Measurements from ENCODE around the gene JUP. TPM values are rescaled to one million over a fixed set of nuclear protein-coding genes. Genes with fewer than 3 reads are reported as not detected.

JUP gene
- 90.4 to 127 TPM (median 110 TPM) in 5 replicates for total RNA-seq (2022; extraction: Qiagen RNA extraction; ENCODE audit: low read depth)

DNA sequence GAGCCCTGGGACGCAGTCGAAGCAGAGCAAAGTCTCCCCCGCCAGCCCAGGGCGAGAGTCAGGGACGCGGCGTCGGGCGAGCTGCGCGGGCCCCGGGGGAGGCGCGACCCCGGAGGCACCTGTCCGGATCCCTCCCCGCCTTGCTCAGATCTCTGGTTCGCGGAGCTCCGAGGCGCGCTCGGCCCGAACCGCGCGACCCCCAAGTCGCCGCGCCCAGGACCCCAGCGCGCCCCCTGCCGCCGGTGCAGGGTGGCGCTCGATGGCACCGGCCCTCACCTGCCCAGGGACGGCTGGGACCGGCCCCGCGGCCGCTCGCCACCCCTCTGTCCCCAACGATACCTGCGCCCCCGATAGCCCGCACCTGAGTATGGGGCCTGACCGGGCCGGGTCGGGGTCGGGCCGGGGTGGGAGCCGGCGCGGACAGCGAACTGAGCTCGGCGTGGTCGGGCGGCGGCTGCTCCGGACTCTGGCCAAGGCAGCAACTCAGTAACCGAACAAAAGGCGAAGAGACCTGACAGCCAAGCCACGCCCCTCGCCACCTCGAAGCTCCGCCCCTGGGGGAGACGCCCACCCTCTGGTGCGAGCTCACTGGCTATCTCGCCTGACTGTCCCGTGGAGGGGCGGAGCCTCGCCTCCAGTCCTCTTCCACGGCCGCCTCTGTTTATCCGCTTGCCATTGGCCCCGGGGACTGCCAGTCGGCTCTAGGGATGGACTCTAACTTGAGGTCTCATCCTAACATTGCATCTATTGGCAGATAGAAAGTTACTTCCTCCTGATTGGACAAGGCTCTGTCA lies at the start of gene JUP:
TSS of gene JUP (minus strand) at position 485 of the 794 bp plus-strand sequence. CDS start 14,857 bp downstream, outside the sequence.

DNA sequence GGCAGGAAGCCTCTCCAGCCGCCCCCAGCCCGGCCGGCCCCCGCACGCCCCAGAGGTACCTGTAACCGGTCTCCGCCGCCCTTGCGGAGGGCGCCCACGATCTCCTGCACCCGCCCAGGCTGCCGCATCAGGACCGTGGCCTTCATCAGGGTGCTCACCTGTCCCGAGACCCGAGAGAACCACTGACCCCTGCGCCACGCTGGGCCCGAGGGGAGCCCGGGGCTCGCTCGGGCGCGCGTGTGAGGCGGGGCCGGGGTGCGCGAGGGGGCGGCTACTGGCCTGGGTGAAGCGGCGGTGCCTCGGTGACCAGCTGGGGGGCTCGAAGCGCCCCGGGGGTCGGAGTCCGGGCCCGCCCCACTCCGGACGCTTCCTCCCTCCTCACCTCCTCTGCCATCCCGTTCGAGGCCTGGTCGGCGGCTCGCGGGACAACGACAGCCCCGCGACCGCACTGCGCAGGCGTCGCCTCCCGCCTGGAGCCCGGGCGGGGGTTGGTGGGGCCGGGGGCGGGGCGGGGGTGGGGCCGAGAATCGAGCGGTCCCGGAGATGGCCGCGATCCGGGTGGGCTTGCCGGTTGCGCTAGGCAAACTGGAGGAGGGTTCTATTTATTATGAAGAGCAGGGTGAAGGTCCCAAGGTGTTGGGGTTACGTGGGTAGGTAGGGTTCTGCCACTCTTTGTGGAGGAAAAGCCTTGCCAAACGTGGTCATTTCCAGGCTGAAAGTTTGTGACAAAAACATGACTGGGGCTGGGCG lies 49.5 kb upstream of the JUP start, which contains the start of gene NT5C3B:
TSS of gene NT5C3B (minus strand) at position 433 of the 750 bp plus-strand sequence. CDS start at position 394, 39 bp downstream.

DNA sequence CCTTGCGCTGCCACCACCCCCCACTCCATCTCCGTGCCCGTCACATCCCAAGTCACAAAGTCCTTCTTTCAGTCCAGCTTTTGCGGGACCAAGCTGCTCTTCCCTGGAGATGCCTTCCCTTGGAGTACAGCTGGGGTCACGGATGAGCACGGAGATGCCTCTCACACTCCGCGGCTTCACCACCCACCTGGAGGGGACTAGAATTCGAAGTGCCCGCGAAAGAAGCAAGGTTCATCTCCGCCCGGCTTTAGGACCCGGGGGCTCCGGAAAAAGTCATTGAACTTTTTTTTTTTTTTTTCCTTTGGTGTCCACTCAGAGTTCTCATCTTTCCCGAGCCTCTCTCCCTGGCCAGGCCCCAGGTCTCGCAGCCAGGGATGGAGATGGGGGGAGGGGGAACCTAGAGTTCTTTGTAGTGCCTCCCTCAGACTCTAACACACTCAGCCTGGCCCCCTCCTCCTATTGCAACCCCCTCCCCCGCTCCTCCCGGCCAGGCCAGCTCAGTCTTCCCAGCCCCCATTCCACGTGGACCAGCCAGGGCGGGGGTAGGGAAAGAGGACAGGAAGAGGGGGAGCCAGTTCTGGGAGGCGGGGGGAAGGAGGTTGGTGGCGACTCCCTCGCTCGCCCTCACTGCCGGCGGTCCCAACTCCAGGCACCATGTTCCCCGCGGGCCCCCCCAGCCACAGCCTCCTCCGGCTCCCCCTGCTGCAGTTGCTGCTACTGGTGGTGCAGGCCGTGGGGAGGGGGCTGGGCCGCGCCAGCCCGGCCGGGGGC lies 26.1 kb upstream of the JUP start, which contains the start of gene FKBP10:
TSS of gene FKBP10 (plus strand) at position 624 of the 771 bp plus-strand sequence. CDS start at position 655, 31 bp downstream.

GRCh38 chr17:41811549-41812380 lies 25.3 kb upstream of the JUP start, which contains the start of gene P3H4:
TSS of gene P3H4 (minus strand) at chr17:41811949. CDS start at chr17:41811915, 34 bp downstream.

GRCh38 chr17:41734139-41734948 lies 52.2 kb downstream of the JUP start, which contains the start of gene HAP1:
TSS of gene HAP1 (minus strand) at chr17:41734643. CDS start at chr17:41734634, 9 bp downstream.

DNA sequence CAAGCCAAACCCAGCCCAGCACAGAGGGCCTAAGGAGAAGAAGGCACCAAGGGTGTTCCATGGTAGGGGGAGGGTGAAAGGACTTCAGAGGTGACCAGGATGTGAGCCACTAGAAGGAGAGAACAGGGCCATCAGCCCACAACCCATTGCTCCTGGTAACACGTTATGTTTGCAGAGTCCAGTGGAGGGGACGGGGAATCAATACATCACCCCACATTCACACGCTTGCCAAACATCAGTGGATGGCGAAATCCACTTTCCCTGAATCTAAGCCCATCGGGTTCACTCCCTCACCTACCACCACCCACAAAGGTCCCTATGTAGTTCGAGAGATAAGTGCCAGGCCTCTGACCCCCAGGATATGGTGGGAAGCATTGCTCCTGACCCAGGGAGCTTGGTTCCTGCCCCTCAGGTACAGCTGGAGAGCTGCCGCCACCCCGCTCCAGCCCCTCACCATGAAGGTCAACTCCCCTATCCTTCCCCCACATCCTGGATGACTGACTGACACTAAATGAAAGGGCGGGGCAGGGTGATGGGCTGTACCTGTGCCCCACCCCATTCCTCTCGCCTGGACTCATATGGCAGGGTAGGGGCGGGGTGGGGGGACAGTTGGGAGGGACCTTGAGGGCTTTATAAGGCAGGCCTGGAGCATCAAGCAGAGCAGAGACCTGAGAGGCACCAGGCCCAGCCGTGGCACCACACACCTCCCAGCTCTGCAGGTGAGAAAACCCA lies 74.7 kb downstream of the JUP start, which contains the start of gene GAST:
TSS of gene GAST (plus strand) at position 663 of the 732 bp plus-strand sequence. CDS start 3,106 bp downstream, outside the sequence.

Other genes starting within 250 kb of the JUP start
- not detected in 5 replicates for gene KRT9, start 214.7 kb downstream of the JUP start, total RNA-seq (2022; extraction: Qiagen RNA extraction; ENCODE audit: low read depth)
- 0.08 to 0.36 TPM (median 0.15 TPM) in 4 of 5 replicates, not detected in the other for gene KRT14, start 199.8 kb downstream of the JUP start, total RNA-seq (2022; extraction: Qiagen RNA extraction; ENCODE audit: low read depth)
- gene KRT16, start 173.9 kb downstream of the JUP start, total RNA-seq (2022; extraction: Qiagen RNA extraction; ENCODE audit: low read depth): 0.27 to 0.88 TPM (median 0.77 TPM) in 5 replicates
- gene KRT17, start 162.1 kb downstream of the JUP start, total RNA-seq (2022; extraction: Qiagen RNA extraction; ENCODE audit: low read depth): 0.81 to 1.3 TPM (median 0.97 TPM) in 5 replicates
- gene EIF1, start 97.8 kb downstream of the JUP start, total RNA-seq (2022; extraction: Qiagen RNA extraction; ENCODE audit: low read depth): 1,132 to 1,691 TPM (median 1,434 TPM) in 5 replicates
- gene GAST, start 74.4 kb downstream of the JUP start, total RNA-seq (2022; extraction: Qiagen RNA extraction; ENCODE audit: low read depth): 0.23 to 0.57 TPM (median 0.26 TPM) in 3 of 5 replicates, not detected in the others
- gene HAP1, start 52.1 kb downstream of the JUP start, total RNA-seq (2022; extraction: Qiagen RNA extraction; ENCODE audit: low read depth): 1.1 to 2.1 TPM (median 1.7 TPM) in 5 replicates
- gene P3H4, start 25.2 kb upstream of the JUP start, total RNA-seq (2022; extraction: Qiagen RNA extraction; ENCODE audit: low read depth): 35.3 to 39.9 TPM (median 36.1 TPM) in 5 replicates
- gene FKBP10, start 26.3 kb upstream of the JUP start, total RNA-seq (2022; extraction: Qiagen RNA extraction; ENCODE audit: low read depth): 95.7 to 118 TPM (median 108 TPM) in 5 replicates
- 104 to 117 TPM (median 110 TPM) in 5 replicates for gene NT5C3B, start 49.5 kb upstream of the JUP start, total RNA-seq (2022; extraction: Qiagen RNA extraction; ENCODE audit: low read depth)
- 0.05 to 0.22 TPM (median 0.10 TPM) in 5 replicates for gene KLHL10, start 51.1 kb upstream of the JUP start, total RNA-seq (2022; extraction: Qiagen RNA extraction; ENCODE audit: low read depth)
- gene KLHL11, start 78.7 kb upstream of the JUP start, total RNA-seq (2022; extraction: Qiagen RNA extraction; ENCODE audit: low read depth): 3.3 to 5.4 TPM (median 4.7 TPM) in 5 replicates
- gene ACLY, start 132.2 kb upstream of the JUP start, total RNA-seq (2022; extraction: Qiagen RNA extraction; ENCODE audit: low read depth): 286 to 343 TPM (median 313 TPM) in 5 replicates
- 1.1 to 1.7 TPM (median 1.4 TPM) in 5 replicates for gene ODAD4, start 143.9 kb upstream of the JUP start, total RNA-seq (2022; extraction: Qiagen RNA extraction; ENCODE audit: low read depth)
- 63.1 to 79.7 TPM (median 74.2 TPM) in 5 replicates for gene CNP, start 180.1 kb upstream of the JUP start, total RNA-seq (2022; extraction: Qiagen RNA extraction; ENCODE audit: low read depth)
- 106 to 129 TPM (median 121 TPM) in 5 replicates for gene DNAJC7, start 230.7 kb upstream of the JUP start, total RNA-seq (2022; extraction: Qiagen RNA extraction; ENCODE audit: low read depth)
- 44.0 to 50.4 TPM (median 47.4 TPM) in 5 replicates for gene NKIRAS2, start 233.4 kb upstream of the JUP start, total RNA-seq (2022; extraction: Qiagen RNA extraction; ENCODE audit: low read depth)